Prostate gland (tissue), 2 donors: ENCODE measurements around the gene PTPN13.

ENCODE experiments used
- POLR2AphosphoS5 ChIP-seq: sonication (generic); formaldehyde crosslinking; IDR thresholded peaks from one replicate; pipeline ENCODE4 v1.6.1; 2017; ENCODE audit warnings: antibody characterized with exemption
- TF ChIP-seq, protein P1 (sequence below), 4 experiments: fragments of 200-600 bp in 2 of 4; fragments of 450-650 bp in 2 of 4; sonication (generic) in 2 of 4; IDR thresholded peaks; 1 replicate in 3 of 4; 2 replicates in 1 of 4; pipeline ENCODE4 v1.5.1; 2016 to 2019; ENCODE audit warnings: antibody characterized with exemption in 4 of 4, mild to moderate bottlenecking in 2 of 4, moderate library complexity in 2 of 4

GRCh38 chr4:86608757-86609375 is 14.8 kb downstream of the PTPN13 start:
- TF ChIP-seq, protein P1, sequence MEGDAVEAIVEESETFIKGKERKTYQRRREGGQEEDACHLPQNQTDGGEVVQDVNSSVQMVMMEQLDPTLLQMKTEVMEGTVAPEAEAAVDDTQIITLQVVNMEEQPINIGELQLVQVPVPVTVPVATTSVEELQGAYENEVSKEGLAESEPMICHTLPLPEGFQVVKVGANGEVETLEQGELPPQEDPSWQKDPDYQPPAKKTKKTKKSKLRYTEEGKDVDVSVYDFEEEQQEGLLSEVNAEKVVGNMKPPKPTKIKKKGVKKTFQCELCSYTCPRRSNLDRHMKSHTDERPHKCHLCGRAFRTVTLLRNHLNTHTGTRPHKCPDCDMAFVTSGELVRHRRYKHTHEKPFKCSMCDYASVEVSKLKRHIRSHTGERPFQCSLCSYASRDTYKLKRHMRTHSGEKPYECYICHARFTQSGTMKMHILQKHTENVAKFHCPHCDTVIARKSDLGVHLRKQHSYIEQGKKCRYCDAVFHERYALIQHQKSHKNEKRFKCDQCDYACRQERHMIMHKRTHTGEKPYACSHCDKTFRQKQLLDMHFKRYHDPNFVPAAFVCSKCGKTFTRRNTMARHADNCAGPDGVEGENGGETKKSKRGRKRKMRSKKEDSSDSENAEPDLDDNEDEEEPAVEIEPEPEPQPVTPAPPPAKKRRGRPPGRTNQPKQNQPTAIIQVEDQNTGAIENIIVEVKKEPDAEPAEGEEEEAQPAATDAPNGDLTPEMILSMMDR (IDR thresholded peaks at IDR 0.05) = no peak
- TF ChIP-seq POLR2AphosphoS5 = no peak
